Left kidney (tissue), 8 donors: ENCODE results near the gene KCNH6. TPM values are rescaled to one million over a fixed set of nuclear protein-coding genes. Genes with fewer than 3 reads are reported as not detected.

ENCODE experiments used
- DNase-seq: peaks from one replicate; pipeline ENCODE4 v3.0.0-alpha.2; 2013
- long read RNA-seq, 8 donors: transcript quantifications; one replicate each; lab custom pipeline, GENCODE V29; 2026
- polyA plus RNA-seq: library from polyadenylated mRNA; unstranded; fragments of 120-200 nt; gene quantifications from one replicate; pipeline ENCODE4 v1.2.1, GENCODE V29; 2013; ENCODE audit not compliant: insufficient read length

The KCNH6 gene
- 2.2 TPM for polyA plus RNA-seq
- long read RNA-seq, donor 1: 0 reads
- long read RNA-seq, donor 2: 0 reads
- long read RNA-seq, donor 3: 0 reads
- long read RNA-seq, donor 4: 0 reads
- long read RNA-seq, donor 5: 0 reads
- long read RNA-seq, donor 6, partial matches to known transcripts: 0 of 1 reads
- long read RNA-seq, donor 6, other reads (novel, unspliced or antisense): 0 of 1 reads
- long read RNA-seq, donor 7: 0 reads
- long read RNA-seq, donor 8: 0 reads

- DNase-seq: no peak
Measured at GRCh38 chr17:63523253-63523855, at the start of gene KCNH6. TSS of gene KCNH6 (plus strand) at chr17:63523358. CDS start at chr17:63523414, 56 bp downstream.

GRCh38 chr17:63474174-63474573 lies 49.0 kb upstream of the KCNH6 start:
- no peak for DNase-seq

GRCh38 chr17:63474586-63475460 lies 48.3 kb upstream of the KCNH6 start:
- no peak for DNase-seq

- no peak for DNase-seq
Measured at GRCh38 chr17:63475491-63476412, 47.4 kb upstream of the KCNH6 start.

- DNase-seq: no peak
Measured at GRCh38 chr17:63476459-63476853, 46.7 kb upstream of the KCNH6 start.

- no peak for DNase-seq
Measured at GRCh38 chr17:63476854-63477479, 46.2 kb upstream of the KCNH6 start, which contains the start of gene ACE. TSS of gene ACE (plus strand) at chr17:63477061. CDS start at chr17:63477095, 34 bp downstream.

GRCh38 chr17:63477480-63478440 lies 45.4 kb upstream of the KCNH6 start:
- no peak for DNase-seq

GRCh38 chr17:63478814-63479494 lies 44.2 kb upstream of the KCNH6 start:
- peak; percentile 58 for DNase-seq

GRCh38 chr17:63479495-63480184 lies 43.5 kb upstream of the KCNH6 start:
- no peak for DNase-seq

- DNase-seq: no peak
Measured at GRCh38 chr17:63480192-63480784, 42.9 kb upstream of the KCNH6 start.

GRCh38 chr17:63480826-63481487 lies 42.2 kb upstream of the KCNH6 start:
- DNase-seq: no peak

GRCh38 chr17:63481488-63481870 lies 41.7 kb upstream of the KCNH6 start:
- DNase-seq: no peak

- DNase-seq: no peak
Measured at GRCh38 chr17:63482509-63482908, 40.6 kb upstream of the KCNH6 start.

GRCh38 chr17:63483038-63483437 lies 40.1 kb upstream of the KCNH6 start:
- no peak for DNase-seq

- DNase-seq: no peak
Measured at GRCh38 chr17:63483655-63484575, 39.2 kb upstream of the KCNH6 start.

GRCh38 chr17:63486317-63487013 lies 36.7 kb upstream of the KCNH6 start:
- no peak for DNase-seq
